H1 (cell line): ENCODE data around the gene CNTROB. TPM values are rescaled to one million over a fixed set of nuclear protein-coding genes. Genes with fewer than 3 reads are reported as not detected.

Source experiments
- ASH2L ChIP-seq: fragments of 200-600, 300-600 bp; sonication (generic); IDR thresholded peaks from one replicate; pipeline ENCODE4 v1.7.1; 2017; ENCODE audit warnings: low read length
- BACH1 ChIP-seq: IDR thresholded peaks from 2 replicates; pipeline ENCODE4 v1.6.1; 2012; ENCODE audit warnings: low read length, improper control_type of control experiment
- BCL11A ChIP-seq, 2 experiments: IDR thresholded peaks; one replicate each; pipeline ENCODE4 v1.6.1; 2011; ENCODE audit warnings: low read depth in 2 of 2, low read length in 2 of 2, mild to moderate bottlenecking in 2 of 2
- BRCA1 ChIP-seq: IDR thresholded peaks from 2 replicates; pipeline ENCODE4 v1.6.1; 2012; ENCODE audit warnings: low read depth, low read length, improper control_type of control experiment
- CBX5 ChIP-seq: fragments of 300-800, 300-1000 bp; sonication (generic); IDR thresholded peaks from 2 replicates; pipeline ENCODE4 v1.7.1; 2016; ENCODE audit warnings: antibody characterized with exemption, low read length, low read depth
- CBX8 ChIP-seq: fragments of 300-800, 300-1000 bp; sonication (generic); IDR thresholded peaks from 2 replicates; pipeline ENCODE4 v1.7.1; 2016; ENCODE audit warnings: low read depth, low read length, borderline replicate concordance
- CREB1 ChIP-seq: IDR thresholded peaks from 2 replicates; pipeline ENCODE4 v1.6.1; 2012; ENCODE audit warnings: inconsistent platforms
- CTBP2 ChIP-seq: IDR thresholded peaks from 2 replicates; pipeline ENCODE4 v1.7.0; 2011; ENCODE audit warnings: borderline replicate concordance, mild to moderate bottlenecking, moderate library complexity, mixed read lengths, low read length; ENCODE audit not compliant: insufficient read depth, insufficient read length
- EP300 ChIP-seq, 2 experiments: IDR thresholded peaks; 1 replicate in 1 of 2; 2 replicates in 1 of 2; pipeline ENCODE4 v1.6.1; 2011 to 2012; ENCODE audit warnings: low read depth in 2 of 2, low read length in 2 of 2, mild to moderate bottlenecking in 2 of 2, borderline replicate concordance in 1 of 2, inconsistent platforms in 1 of 2, moderate library complexity in 1 of 2
- EZH2 ChIP-seq: fragments of 200-600 bp; sonication (generic); IDR thresholded peaks from 2 replicates; pipeline ENCODE4 v1.7.1; 2012; ENCODE audit warnings: low read depth, mild to moderate bottlenecking, moderate library complexity, low read length, inconsistent platforms; ENCODE audit not compliant: severe bottlenecking
- GABPA ChIP-seq: IDR thresholded peaks from 2 replicates; pipeline ENCODE4 v1.6.1; 2011; ENCODE audit warnings: mild to moderate bottlenecking, low read length, moderate library complexity, borderline replicate concordance; ENCODE audit not compliant: insufficient read depth
- HDAC6 ChIP-seq: IDR thresholded peaks from one replicate; pipeline ENCODE4 v1.7.1; 2012; ENCODE audit warnings: low read depth, mild to moderate bottlenecking, inconsistent platforms, low read length, moderate library complexity
- JUN ChIP-seq: IDR thresholded peaks from 2 replicates; pipeline ENCODE4 v1.6.1; 2011; ENCODE audit warnings: low read depth, mild to moderate bottlenecking, improper control_type of control experiment, low read length
- NRF1 ChIP-seq: IDR thresholded peaks from 2 replicates; pipeline ENCODE4 v1.6.1; 2011; ENCODE audit warnings: mild to moderate bottlenecking, low read depth, low read length, improper control_type of control experiment
- POLR2AphosphoS5 ChIP-seq: IDR thresholded peaks from 2 replicates; pipeline ENCODE4 v1.6.1; 2011; ENCODE audit warnings: low read depth, low read length
- POU5F1 ChIP-seq: IDR thresholded peaks from 2 replicates; pipeline ENCODE4 v1.6.1; 2011; ENCODE audit warnings: low read depth, mild to moderate bottlenecking, low read length, moderate library complexity
- SIN3A ChIP-seq, 2 experiments: IDR thresholded peaks in 1 of 2; conservative IDR thresholded peaks in 1 of 2; 2 replicates each; pipeline ENCODE4 v1.6.1; 2011 to 2012; ENCODE audit warnings: low read length in 2 of 2, improper control_type of control experiment in 1 of 2, low read depth in 1 of 2, mild to moderate bottlenecking in 1 of 2
- SP1 ChIP-seq: IDR thresholded peaks from 2 replicates; pipeline ENCODE4 v1.6.1; 2011; ENCODE audit warnings: low read depth, low read length
- SP2 ChIP-seq: IDR thresholded peaks from 2 replicates; pipeline ENCODE4 v1.6.1; 2012; ENCODE audit warnings: mild to moderate bottlenecking, low read length, inconsistent platforms
- YY1 ChIP-seq: IDR thresholded peaks from 2 replicates; pipeline ENCODE4 v1.6.1; 2011; ENCODE audit warnings: low read depth, mild to moderate bottlenecking, low read length
- polyA plus RNA-seq, 7 experiments: library from polyadenylated mRNA; depleted of rRNA in 3 of 7; stranded (reverse) in 5 of 7; unstranded in 2 of 7; fragments of >200 nt in 5 of 7; fragments of 200-250 nt in 2 of 7; gene quantifications; 1 replicate in 5 of 7; 2 replicates in 1 of 7; 4 replicates in 1 of 7; pipeline versions ENCODE4 v1.2.1 to v1.2.3, GENCODE V29; 2011 to 2013; ENCODE audit warnings: missing spikeins in 2 of 7, mixed read lengths in 2 of 7
- total RNA-seq: library from RNA; stranded (reverse); fragmentation: NEBNext Ultra II Directional; extraction: Animal tissue kit (Norgen Biotek cat#: 25700); gene quantifications from 2 replicates; pipeline ENCODE4 v1.2.1, GENCODE V29; 2021
- TF ChIP-seq, protein P1 (sequence below): IDR thresholded peaks from 2 replicates; pipeline ENCODE4 v1.6.1; 2012; ENCODE audit warnings: low read length, inconsistent platforms
- TF ChIP-seq, protein P2 (sequence below): IDR thresholded peaks from 2 replicates; pipeline ENCODE4 v1.6.1; 2012; ENCODE audit warnings: inconsistent platforms

The CNTROB gene
- total and polyA plus RNA-seq, 2 of the 8 experiments (the other 6 are each of a cell fraction or from before 2014, with no cell fraction given) = 20.5 to 31.9 TPM

DNA sequence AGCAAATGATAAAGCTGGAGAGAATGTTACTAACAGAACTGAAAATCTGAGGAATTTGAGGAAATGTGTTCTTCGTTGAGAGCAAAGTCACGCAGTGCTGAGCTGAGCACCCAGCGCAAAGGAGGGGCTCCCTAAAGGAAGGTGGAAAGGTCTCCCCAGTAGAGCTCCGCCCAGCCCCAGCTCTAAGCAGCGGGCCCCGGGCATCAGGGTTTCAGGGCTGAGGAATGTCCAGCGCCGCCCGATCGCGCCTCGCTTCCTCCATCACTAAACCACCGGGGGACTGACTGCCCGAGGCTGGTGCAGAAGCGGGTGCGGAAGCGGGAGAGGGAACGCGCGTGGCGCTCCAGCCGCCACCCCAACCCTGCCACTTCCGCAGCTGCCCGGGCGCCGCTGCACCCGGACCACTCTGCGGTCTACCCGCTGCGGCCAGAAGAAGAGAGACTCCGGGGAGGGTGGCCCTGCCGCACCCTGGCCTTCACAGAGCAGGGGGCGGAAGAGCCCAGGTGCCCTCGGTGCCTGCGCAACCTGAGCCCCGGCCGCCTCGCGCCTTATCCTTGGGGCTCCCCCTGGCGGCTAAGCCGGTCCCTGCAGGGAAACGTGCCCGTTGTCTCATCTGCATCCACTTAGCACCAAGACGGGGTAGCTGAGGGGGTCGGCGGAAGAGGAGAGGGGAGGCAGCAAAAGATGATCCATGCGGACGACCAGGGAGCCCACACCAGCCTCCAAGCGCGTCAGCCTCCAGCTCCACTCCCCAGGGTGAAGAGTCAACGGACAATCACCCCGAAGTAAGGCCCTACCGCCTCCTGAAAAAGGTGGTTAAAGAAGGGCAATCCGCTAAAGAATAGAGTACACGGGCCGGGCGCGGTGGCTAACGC, 58.0 kb downstream of the CNTROB start (continued):
- TF ChIP-seq, protein P1, sequence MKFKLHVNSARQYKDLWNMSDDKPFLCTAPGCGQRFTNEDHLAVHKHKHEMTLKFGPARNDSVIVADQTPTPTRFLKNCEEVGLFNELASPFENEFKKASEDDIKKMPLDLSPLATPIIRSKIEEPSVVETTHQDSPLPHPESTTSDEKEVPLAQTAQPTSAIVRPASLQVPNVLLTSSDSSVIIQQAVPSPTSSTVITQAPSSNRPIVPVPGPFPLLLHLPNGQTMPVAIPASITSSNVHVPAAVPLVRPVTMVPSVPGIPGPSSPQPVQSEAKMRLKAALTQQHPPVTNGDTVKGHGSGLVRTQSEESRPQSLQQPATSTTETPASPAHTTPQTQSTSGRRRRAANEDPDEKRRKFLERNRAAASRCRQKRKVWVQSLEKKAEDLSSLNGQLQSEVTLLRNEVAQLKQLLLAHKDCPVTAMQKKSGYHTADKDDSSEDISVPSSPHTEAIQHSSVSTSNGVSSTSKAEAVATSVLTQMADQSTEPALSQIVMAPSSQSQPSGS = no peak
- TF ChIP-seq BACH1 (peak; percentile 31; the same call in 1 of the 2 replicates), SP1 (no peak), EZH2 (no peak), CTBP2 (no peak), EP300 (IDR thresholded peaks at IDR 0.05; ENCODE audit: borderline replicate concordance in 1 of 2, low read depth in 2 of 2, low read length in 2 of 2) (no peak), GABPA (peak; percentile 68; the same call in 1 of the 2 replicates), BCL11A (IDR thresholded peaks at IDR 0.05; ENCODE audit: low read depth in 2 of 2, low read length in 2 of 2) (no peak), ASH2L (no peak), CBX5 (no peak), SIN3A (conservative IDR thresholded peaks at IDR 0.05 in 1 of 2, IDR thresholded peaks at IDR 0.05 in 1 of 2; ENCODE audit: low read depth in 1 of 2, low read length in 2 of 2) (peak in 1 of 2 experiments; percentile 59; a peak in 2 of 4 replicates), JUN (no peak), YY1 (peak; percentile 44; the same call in 1 of the 2 replicates), POLR2AphosphoS5 (no peak), POU5F1 (no peak), HDAC6 (no peak), CREB1 (peak; percentile 52), BRCA1 (no peak), CBX8 (no peak), SP2 (no peak), NRF1 (no peak)
- TF ChIP-seq, protein P2, sequence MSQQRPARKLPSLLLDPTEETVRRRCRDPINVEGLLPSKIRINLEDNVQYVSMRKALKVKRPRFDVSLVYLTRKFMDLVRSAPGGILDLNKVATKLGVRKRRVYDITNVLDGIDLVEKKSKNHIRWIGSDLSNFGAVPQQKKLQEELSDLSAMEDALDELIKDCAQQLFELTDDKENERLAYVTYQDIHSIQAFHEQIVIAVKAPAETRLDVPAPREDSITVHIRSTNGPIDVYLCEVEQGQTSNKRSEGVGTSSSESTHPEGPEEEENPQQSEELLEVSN = peak; percentile 64
